H1 (cell line): ENCODE results near the gene ELANE.

Experiments used
- CREB1 ChIP-seq: IDR thresholded peaks from 2 replicates; pipeline ENCODE4 v1.6.1; 2012; ENCODE audit warnings: inconsistent platforms
- CTCF ChIP-seq, 3 experiments: IDR thresholded peaks; 1 replicate in 2 of 3; 2 replicates in 1 of 3; pipeline versions ENCODE4 v1.5.1 to v1.6.1; 2011; ENCODE audit warnings: low read length in 3 of 3, mild to moderate bottlenecking in 3 of 3, inconsistent platforms in 2 of 3, low read depth in 1 of 3, moderate library complexity in 1 of 3; ENCODE audit not compliant: insufficient read depth in 1 of 3; ENCODE audit errors: control extremely low read depth in 1 of 3
- EZH2 ChIP-seq: fragments of 200-600 bp; sonication (generic); IDR thresholded peaks from 2 replicates; pipeline ENCODE4 v1.7.1; 2012; ENCODE audit warnings: low read depth, mild to moderate bottlenecking, moderate library complexity, low read length, inconsistent platforms; ENCODE audit not compliant: severe bottlenecking
- KDM1A ChIP-seq: fragments of 200-600, 300-600 bp; sonication (generic); IDR thresholded peaks from 2 replicates; pipeline ENCODE4 v1.7.1; 2016; ENCODE audit warnings: mild to moderate bottlenecking, low read length, borderline replicate concordance
- POLR2A ChIP-seq, 2 experiments: IDR thresholded peaks; 1 replicate in 1 of 2; 2 replicates in 1 of 2; pipeline ENCODE4 v1.6.1; 2011; ENCODE audit warnings: low read depth in 2 of 2, low read length in 2 of 2, mild to moderate bottlenecking in 2 of 2; ENCODE audit errors: control extremely low read depth in 1 of 2
- RAD21 ChIP-seq, 2 experiments: IDR thresholded peaks in 1 of 2; conservative IDR thresholded peaks in 1 of 2; 2 replicates each; pipeline ENCODE4 v1.6.1; 2011; ENCODE audit warnings: low read depth in 2 of 2, low read length in 2 of 2, improper control_type of control experiment in 1 of 2, inconsistent platforms in 1 of 2, mild to moderate bottlenecking in 1 of 2, moderate library complexity in 1 of 2
- TEAD4 ChIP-seq: IDR thresholded peaks from 2 replicates; pipeline ENCODE4 v1.6.1; 2012; ENCODE audit warnings: low read depth, low read length, inconsistent platforms, mixed read lengths

DNA sequence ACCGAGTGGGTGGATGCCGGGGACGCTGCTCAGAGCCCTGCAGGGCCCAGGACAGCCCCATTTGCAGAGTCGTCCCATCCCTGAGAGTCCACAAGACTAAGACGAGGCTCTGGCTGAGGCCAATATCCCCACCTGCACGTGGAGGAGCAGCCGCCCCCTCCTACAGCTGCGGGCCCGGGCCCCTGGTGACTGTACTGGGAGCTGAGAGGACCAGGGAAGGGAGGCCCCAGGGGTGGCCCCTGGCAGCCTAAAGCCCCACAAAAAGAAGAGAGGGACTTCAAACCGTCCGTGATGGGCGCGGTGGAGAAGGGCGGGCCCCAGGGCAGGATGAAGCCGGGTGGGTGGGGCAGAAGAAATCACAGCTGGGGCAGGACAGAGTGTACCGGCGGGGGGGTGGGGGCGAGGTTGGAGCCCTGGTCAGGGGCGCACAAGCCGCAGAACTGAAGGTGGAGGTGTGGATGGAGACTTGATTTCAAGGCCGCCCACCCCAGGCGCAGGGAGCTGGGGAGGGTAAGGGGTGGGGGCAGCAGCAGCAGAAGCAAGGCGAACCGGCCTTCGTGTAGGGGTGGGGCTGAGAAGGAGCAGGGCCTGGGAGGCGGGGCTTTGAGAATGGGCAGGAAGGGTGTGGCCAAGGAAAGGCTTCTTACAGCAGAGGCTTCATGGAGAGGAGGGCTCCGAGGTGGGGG, 20.3 kb downstream of the ELANE start:
- TF ChIP-seq POLR2A (IDR thresholded peaks at IDR 0.05; ENCODE audit: control extremely low read depth in 1 of 2, low read depth in 2 of 2, low read length in 2 of 2) (no peak), RAD21 (IDR thresholded peaks at IDR 0.05 in 1 of 2, conservative IDR thresholded peaks at IDR 0.05 in 1 of 2; ENCODE audit: low read depth in 2 of 2, low read length in 2 of 2) (no peak), CTCF (IDR thresholded peaks at IDR 0.05; ENCODE audit: control extremely low read depth in 1 of 3, insufficient read depth in 1 of 3, low read depth in 1 of 3, low read length in 3 of 3) (no peak), KDM1A (no peak), TEAD4 (no peak), EZH2 (no peak), CREB1 (no peak)
